Stimulated activated CD4-positive, alpha-beta T cell treated with anti-CD3 and anti-CD28 coated beads, Interleukin-15, amount 100 ng/mL, for 1 hour (primary cell): ENCODE measurements around the gene MCHR2.

Experiments
- DNase-seq, 2 donors: peaks; one replicate each; pipeline ENCODE4 v3.0.0-alpha.2; 2020; ENCODE audit warnings: low read depth in 1 of 2, low spot score in 1 of 2

MCHR2 gene

GRCh38 chr6:99905209-99906106 is 88.6 kb downstream of the MCHR2 start:
- no peak for DNase-seq

- DNase-seq, result no peak
Observed at GRCh38 chr6:99901596-99902384, 92.2 kb downstream of the MCHR2 start.

- no peak for DNase-seq
Observed at GRCh38 chr6:99894815-99895214, 99.2 kb downstream of the MCHR2 start.

- DNase-seq, result no peak
Observed at GRCh38 chr6:99887066-99887465, 107.0 kb downstream of the MCHR2 start.

DNA sequence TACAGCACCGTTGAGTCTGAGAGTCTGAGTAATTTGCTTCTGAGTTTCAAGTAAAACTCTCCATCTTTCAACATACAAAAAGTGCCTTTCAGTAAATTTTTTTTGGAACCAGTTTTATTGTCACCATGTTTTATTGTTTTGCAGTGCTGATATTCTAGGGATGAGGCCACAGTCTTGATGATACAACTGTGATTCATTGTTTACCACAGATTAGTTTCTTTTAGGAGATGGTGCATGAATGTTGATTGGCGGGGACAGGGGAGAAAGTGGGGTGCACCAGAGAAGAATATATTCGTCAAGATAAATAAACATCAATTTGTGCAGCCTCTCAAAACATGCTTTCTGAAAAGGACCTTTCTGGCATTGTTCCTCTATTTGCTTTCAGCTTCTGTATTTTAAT is 109.0 kb downstream of the MCHR2 start:
- no peak for DNase-seq

DNA sequence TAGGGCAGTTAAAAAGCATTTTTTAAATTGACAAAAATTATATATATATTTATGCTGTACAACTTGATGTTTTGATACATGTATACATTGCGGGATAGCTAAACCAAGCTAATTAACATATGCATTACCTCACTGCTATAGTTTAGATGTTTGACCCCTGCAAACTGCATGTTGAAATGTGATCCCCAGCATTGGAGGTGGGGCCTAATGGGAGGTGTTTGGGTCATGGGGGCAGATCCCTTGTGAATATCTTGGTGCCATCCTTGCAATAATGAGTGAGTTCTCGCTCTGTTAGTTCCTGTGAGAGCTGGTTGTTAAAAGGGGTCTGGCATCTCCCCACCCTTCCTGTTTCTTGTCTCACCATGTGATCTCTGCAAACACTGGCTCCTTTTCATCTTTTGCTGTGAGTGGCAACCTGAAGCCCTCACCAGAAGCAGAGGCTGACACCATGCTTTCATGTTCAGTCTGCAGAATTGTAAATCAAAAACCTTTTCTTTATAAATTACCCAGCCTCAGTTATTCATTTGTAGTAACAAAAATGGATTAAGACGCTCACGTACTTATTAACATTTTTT is 111.8 kb downstream of the MCHR2 start:
- DNase-seq, result no peak

DNA sequence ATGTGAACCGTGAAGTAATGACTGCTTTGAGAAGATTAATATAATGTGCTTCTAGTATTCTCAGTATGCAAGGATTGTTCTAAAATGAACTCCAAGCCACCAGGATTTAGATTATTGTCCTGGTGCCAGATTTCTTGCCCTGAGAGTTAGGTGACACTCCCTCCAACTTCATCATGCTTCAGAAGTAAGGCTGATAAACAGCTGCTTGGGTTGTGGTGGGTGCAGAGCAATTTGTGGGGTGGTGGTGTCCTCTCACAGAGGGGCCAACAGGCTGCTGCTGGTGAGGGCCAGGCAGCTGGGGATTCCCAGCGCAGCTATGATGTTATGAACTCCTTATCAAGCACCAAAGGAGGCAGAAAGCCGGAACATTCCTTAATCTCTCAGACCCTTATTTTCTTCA is 114.6 kb downstream of the MCHR2 start:
- no peak for DNase-seq

DNA sequence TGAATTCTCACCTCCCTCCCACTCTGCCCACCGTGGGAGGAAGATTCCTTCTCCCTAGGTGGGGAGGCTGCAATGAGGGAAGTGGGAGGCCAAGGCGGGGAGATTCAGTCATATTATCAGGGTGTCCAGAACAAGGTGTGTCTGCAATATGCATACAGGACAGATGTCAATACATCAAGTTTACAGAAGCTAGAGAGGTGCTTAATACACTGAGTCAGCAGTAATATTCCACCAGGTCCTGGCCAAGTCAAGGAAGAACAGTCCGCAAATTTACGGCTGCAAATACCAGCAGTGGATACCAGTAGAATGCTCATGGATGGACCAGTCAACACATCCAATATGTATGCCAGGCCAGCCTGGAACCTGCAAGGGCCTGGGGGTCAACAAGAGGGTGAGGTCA is 119.0 kb downstream of the MCHR2 start:
- no peak for DNase-seq

DNA sequence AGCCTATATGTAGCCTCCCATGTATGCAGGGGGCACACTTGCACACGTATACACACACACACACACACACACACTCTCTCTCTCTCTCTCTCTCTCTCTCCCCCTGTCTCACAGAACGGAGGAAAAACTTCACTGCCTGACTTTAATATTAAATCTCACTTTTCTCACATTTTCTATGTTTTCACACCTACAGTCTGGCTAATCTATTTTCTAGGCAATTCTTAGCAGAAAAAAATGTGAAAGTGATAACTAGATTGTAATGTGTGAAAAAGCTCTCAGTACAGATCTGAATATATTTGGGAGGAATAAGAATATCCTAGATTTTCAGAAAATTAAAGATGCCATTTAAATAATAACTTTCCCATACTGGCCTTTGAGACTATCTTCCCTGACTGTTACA is 120.9 kb downstream of the MCHR2 start:
- no peak for DNase-seq

- DNase-seq, result no peak
Observed at GRCh38 chr6:99871641-99872040, 122.4 kb downstream of the MCHR2 start.
